HepG2 (cell line): Measurements from ENCODE around the gene CNNM2. TPM values are rescaled to one million over a fixed set of nuclear protein-coding genes. Genes with fewer than 3 reads are reported as not detected.

Source experiments
- ATAC-seq: fragments of 200-7000 bp; cut with Tn5 transposase; 3 replicates; pipeline ENCODE4 v1.9.1; 2020; ENCODE audit warnings: mild to moderate bottlenecking, moderate library complexity
- BruUV-seq: library from RNA; stranded (reverse); fragments of 400-500 nt; replicated peaks from 2 replicates; lab custom pipeline; 2021; lab: Mats Ljungman, UMichigan
- CTCF ChIA-PET: fragments of 300-600 bp; formaldehyde crosslinking; extraction: SDS; loops from one replicate; lab custom pipeline; 2021; ENCODE audit warnings: low total read pairs, inconsistent platforms, low intra/inter-chr PET ratio; lab: Yijun Ruan, JAX
- POLR2A ChIA-PET: fragments of 350-600 bp; sonication (Branson Sonifier 250); formaldehyde crosslinking; loops from one replicate; lab custom pipeline; 2020; ENCODE audit warnings: antibody characterized with exemption, inconsistent platforms; lab: Yijun Ruan, JAX
- DNase-seq: peaks from one replicate; pipeline ENCODE4 v3.0.0-alpha.2; 2015; ENCODE audit warnings: low spot score
- FAIRE-seq: peaks from 3 replicates; lab custom pipeline; 2011; peaks lifted over from hg19 to GRCh38; lab: Jason Lieb, UNC
- H2AFZ ChIP-seq: one replicate; pipeline ENCODE4 v1.6.1; 2011; ENCODE audit warnings: low read length, inconsistent platforms
- H3K27ac ChIP-seq: fragments of 300-600 bp; 3 replicates; pipeline ENCODE4 v1.8.0; 2011; ENCODE audit warnings: mixed run types, mild to moderate bottlenecking, mixed read lengths, low read length, inconsistent platforms; ENCODE audit not compliant: insufficient read depth; ENCODE audit errors: extremely low read length
- H3K27me3 ChIP-seq, 2 experiments: fragments of 200-600 bp in 1 of 2; 2 replicates in 1 of 2; 3 replicates in 1 of 2; pipeline versions ENCODE4 v1.6.0 to v1.8.0; 2011; ENCODE audit warnings: low read length in 2 of 2, mild to moderate bottlenecking in 2 of 2, moderate library complexity in 2 of 2, inconsistent platforms in 1 of 2; ENCODE audit not compliant: insufficient read depth in 2 of 2, control insufficient read depth in 1 of 2
- H3K36me3 ChIP-seq, 2 experiments: fragments of 200-600 bp in 1 of 2; replicated peaks in 1 of 2; 2 replicates in 1 of 2; 3 replicates in 1 of 2; pipeline versions ENCODE4 v1.5.1 to v1.8.0; 2011; ENCODE audit warnings: low read length in 2 of 2, inconsistent platforms in 1 of 2; ENCODE audit not compliant: insufficient read depth in 2 of 2, control insufficient read depth in 1 of 2
- H3K4me1 ChIP-seq: 2 replicates; pipeline ENCODE4 v1.5.1; 2012; ENCODE audit warnings: low read length, inconsistent platforms; ENCODE audit not compliant: insufficient read depth
- H3K4me2 ChIP-seq: 2 replicates; pipeline ENCODE4 v1.6.0; 2011; ENCODE audit warnings: low read depth, low read length, inconsistent platforms
- H3K4me3 ChIP-seq, 3 experiments: fragments of 200-600 bp in 1 of 3; sonication (generic), shearing (Covaris generic) in 1 of 3; replicated peaks in 1 of 3; 2 replicates each; pipeline ENCODE4 v1.5.1; 2011 to 2016; ENCODE audit warnings: low read length in 3 of 3, inconsistent platforms in 2 of 3, low read depth in 2 of 3, mild to moderate bottlenecking in 2 of 3, control low read depth in 1 of 3, mixed read lengths in 1 of 3; ENCODE audit not compliant: insufficient read depth in 1 of 3
- H3K79me2 ChIP-seq: one replicate; pipeline ENCODE4 v1.6.1; 2011; ENCODE audit warnings: low read length, inconsistent platforms; ENCODE audit not compliant: insufficient read depth
- H3K9ac ChIP-seq: 2 replicates; pipeline ENCODE4 v1.6.0; 2011; ENCODE audit warnings: mild to moderate bottlenecking, low read depth, low read length, inconsistent platforms; ENCODE audit not compliant: insufficient read depth
- H3K9me3 ChIP-seq: 2 replicates; pipeline ENCODE4 v1.5.1; 2012; ENCODE audit warnings: mild to moderate bottlenecking, low read length
- H4K20me1 ChIP-seq: 2 replicates; pipeline ENCODE4 v1.6.0; 2011; ENCODE audit warnings: inconsistent platforms, mild to moderate bottlenecking, low read length, moderate library complexity; ENCODE audit not compliant: insufficient read depth
- HCFC1 ChIP-seq: fragments of 150-350 bp; IDR thresholded peaks from 2 replicates; pipeline ENCODE4 v1.6.1; 2014; ENCODE audit warnings: low read depth, low read length
- MBD4 ChIP-seq: IDR thresholded peaks from 2 replicates; pipeline ENCODE4 v1.6.1; 2012; ENCODE audit warnings: low read length, inconsistent platforms, borderline replicate concordance
- MTF2 ChIP-seq: sonication (generic); formaldehyde crosslinking; IDR thresholded peaks from 2 replicates; pipeline ENCODE4 v1.5.0; 2020; ENCODE audit warnings: missing genetic modification reagents, borderline replicate concordance
- NKX3-1 ChIP-seq: sonication (generic); formaldehyde crosslinking; IDR thresholded peaks from 2 replicates; pipeline ENCODE4 v1.5.0; 2020; ENCODE audit warnings: missing genetic modification reagents
- ZFP36L1 ChIP-seq: sonication (generic); formaldehyde crosslinking; IDR thresholded peaks from 2 replicates; pipeline ENCODE4 v1.8.0; 2022; ENCODE audit warnings: mild to moderate bottlenecking, missing genetic modification reagents, moderate library complexity
- ZNF224 ChIP-seq: sonication (generic); formaldehyde crosslinking; IDR thresholded peaks from 2 replicates; pipeline ENCODE4 v1.5.0; 2020; ENCODE audit warnings: mild to moderate bottlenecking, missing genetic modification reagents
- ZNF652 ChIP-seq: IDR thresholded peaks from 2 replicates; pipeline ENCODE4 v1.6.1; 2016; ENCODE audit warnings: low read depth, borderline replicate concordance
- WGBS: methylation state at CpG from one replicate; pipeline ENCODE4 v1.1.6; 2017; ENCODE audit warnings: low lambda C conversion rate; 5-methylcytosine and 5-hydroxymethylcytosine counted together
- in situ Hi-C: cut with HindIII; loops from 2 replicates; pipeline ENCODE4 v1.10.0; 2017; ENCODE audit warnings: low pct_unique_long_range_greater_than_20kb; ENCODE audit not compliant: extremely low pct_ligation_motif_present
- intact Hi-C: fragments of 100-400 bp; cut with micrococcal nuclease; formaldehyde crosslinking; loops from one replicate; pipeline ENCODE4 v1.10.0; 2022; ENCODE audit not compliant: unreplicated experiment
- polyA plus RNA-seq, 8 experiments: library from polyadenylated mRNA; depleted of rRNA in 3 of 8; stranded (reverse) in 7 of 8; unstranded in 1 of 8; fragments of >200 nt; fragmentation: Illumina TruSeq in 4 of 8; extraction: Trizol in 4 of 8; gene quantifications; 2 replicates each; pipeline versions ENCODE4 v1.2.1 to v1.2.3, GENCODE V29; 2011 to 2016; ENCODE audit warnings: low read depth in 4 of 8, missing spikeins in 1 of 8, mixed read lengths in 1 of 8; ENCODE audit not compliant: insufficient read depth in 1 of 8
- total RNA-seq, 5 experiments: library from RNA; depleted of rRNA; stranded (reverse); fragments of >200 nt; fragmentation: Illumina TruSeq; extraction: Trizol; gene quantifications; 2 replicates each; pipeline ENCODE4 v1.2.3, GENCODE V29; 2016; ENCODE audit warnings: low read depth in 1 of 5
- TF ChIP-seq, protein P1 (sequence below): sonication (generic); formaldehyde crosslinking; IDR thresholded peaks from 2 replicates; pipeline ENCODE4 v1.4.0; 2020; ENCODE audit warnings: mild to moderate bottlenecking, missing genetic modification reagents, borderline replicate concordance
- TF ChIP-seq, protein P2 (sequence below): sonication (generic); formaldehyde crosslinking; IDR thresholded peaks from 2 replicates; pipeline ENCODE4 v1.5.1; 2020; ENCODE audit warnings: missing genetic modification reagents, mild to moderate bottlenecking, borderline replicate concordance

Gene CNNM2
- total and polyA plus RNA-seq, 2 of the 13 experiments (the other 11 are each of a cell fraction or from before 2014, with no cell fraction given): 7.1 to 9.0 TPM

DNA sequence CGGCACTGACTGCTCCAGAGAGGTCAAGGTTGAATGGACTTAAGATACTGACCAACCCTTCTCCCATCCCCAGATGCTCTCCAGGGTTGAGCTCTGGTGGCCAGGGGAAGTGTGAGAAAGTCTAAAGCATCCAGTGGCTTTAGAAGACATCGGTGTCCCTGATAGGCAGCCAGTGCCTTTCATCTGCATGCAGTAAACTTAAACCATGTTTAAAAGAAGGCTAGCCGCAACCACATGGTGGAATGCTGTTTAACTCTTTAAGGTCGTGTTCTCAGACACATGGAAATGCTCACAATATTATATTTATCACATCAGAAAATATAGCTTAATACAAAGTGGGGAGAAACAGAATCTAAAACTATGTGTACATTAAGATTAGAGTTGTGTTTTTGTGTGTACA is 137.0 kb downstream of the CNNM2 start:
- Histone ChIP-seq H3K4me3 (no peak overlapping the region), H3K9me3 (no peaks in the 10 kb centered on the region), H3K27ac (no peak overlapping the region), H3K79me2 (no peaks in the 10 kb centered on the region), H3K27me3 (no peaks in the 10 kb centered on the region), H3K4me1 (peaks cover 21% of the 10 kb centered on the region), H3K4me2 (no peak overlapping the region), H2AFZ (no peak overlapping the region), H4K20me1 (no peaks in the 10 kb centered on the region), H3K36me3 (peaks cover 1 to 17% of the 10 kb centered on the region in 2 experiments; a peak in 2 of 5 replicates), H3K9ac (no peak overlapping the region)
- ATAC-seq (no peak), DNase-seq (no peak), FAIRE-seq (no peak)
- WGBS: 91% methylated on average over 4 of the region's 4 CpGs
- ChIA-PET CTCF (interaction anchor here (3.1 kb wide), 1 partner anchor 138 kb away, joined by 18 read pairs; the partner anchor contains the start of gene CNNM2), POLR2A (interaction anchor here (1.9 kb wide), 1 partner anchor 137 kb away, joined by 7 read pairs; the partner anchor contains the start of gene CNNM2)
- TF ChIP-seq MTF2 (no peak), ZNF652 (CRISPR knock-in tag) (peak; percentile 36; the same call in 1 of the 2 replicates)
- BruUV-seq: no TSS peak
- intact Hi-C loops (loop anchor here (10.0 kb wide), 1 partner anchor 340 kb away; the partner anchor contains the start of genes ARL3 and SFXN2), in situ Hi-C loops (loop anchor here (25.0 kb wide), 1 partner anchor 318 kb away; the partner anchor contains the start of gene WBP1L)

DNA sequence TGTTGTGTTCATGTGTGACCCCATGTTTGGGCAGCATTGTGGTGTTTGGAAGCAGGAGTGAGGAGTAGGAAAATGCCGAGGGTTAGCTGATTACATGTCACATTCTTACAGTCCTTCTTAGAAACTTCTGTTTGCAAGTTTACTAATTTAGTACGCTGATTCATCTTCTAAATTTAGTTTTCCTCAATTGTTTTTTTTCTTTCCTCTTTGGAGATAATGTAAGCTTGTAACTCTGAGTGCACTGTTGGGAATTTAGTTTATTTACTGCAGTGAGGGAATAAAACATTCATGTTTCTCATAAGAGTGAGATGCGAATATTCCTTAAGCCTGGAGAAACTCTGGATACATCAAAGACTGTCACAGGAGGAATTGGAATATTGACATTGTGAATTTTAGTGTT is 139.9 kb downstream of the CNNM2 start:
- in situ Hi-C loops: loop anchor here (25.0 kb wide), 1 partner anchor 321 kb away; the partner anchor contains the start of gene WBP1L
- ATAC-seq: no peak
- no TSS peak for BruUV-seq
- no peak for TF ChIP-seq MBD4
- TF ChIP-seq, protein P1, sequence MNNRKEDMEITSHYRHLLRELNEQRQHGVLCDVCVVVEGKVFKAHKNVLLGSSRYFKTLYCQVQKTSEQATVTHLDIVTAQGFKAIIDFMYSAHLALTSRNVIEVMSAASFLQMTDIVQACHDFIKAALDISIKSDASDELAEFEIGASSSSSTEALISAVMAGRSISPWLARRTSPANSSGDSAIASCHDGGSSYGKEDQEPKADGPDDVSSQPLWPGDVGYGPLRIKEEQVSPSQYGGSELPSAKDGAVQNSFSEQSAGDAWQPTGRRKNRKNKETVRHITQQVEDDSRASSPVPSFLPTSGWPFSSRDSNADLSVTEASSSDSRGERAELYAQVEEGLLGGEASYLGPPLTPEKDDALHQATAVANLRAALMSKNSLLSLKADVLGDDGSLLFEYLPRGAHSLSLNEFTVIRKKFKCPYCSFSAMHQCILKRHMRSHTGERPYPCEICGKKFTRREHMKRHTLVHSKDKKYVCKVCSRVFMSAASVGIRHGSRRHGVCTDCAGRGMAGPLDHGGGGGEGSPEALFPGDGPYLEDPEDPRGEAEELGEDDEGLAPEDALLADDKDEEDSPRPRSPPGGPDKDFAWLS (CRISPR knock-in tag): no peak
- TF ChIP-seq HCFC1: no peak
- TF ChIP-seq, protein P2, sequence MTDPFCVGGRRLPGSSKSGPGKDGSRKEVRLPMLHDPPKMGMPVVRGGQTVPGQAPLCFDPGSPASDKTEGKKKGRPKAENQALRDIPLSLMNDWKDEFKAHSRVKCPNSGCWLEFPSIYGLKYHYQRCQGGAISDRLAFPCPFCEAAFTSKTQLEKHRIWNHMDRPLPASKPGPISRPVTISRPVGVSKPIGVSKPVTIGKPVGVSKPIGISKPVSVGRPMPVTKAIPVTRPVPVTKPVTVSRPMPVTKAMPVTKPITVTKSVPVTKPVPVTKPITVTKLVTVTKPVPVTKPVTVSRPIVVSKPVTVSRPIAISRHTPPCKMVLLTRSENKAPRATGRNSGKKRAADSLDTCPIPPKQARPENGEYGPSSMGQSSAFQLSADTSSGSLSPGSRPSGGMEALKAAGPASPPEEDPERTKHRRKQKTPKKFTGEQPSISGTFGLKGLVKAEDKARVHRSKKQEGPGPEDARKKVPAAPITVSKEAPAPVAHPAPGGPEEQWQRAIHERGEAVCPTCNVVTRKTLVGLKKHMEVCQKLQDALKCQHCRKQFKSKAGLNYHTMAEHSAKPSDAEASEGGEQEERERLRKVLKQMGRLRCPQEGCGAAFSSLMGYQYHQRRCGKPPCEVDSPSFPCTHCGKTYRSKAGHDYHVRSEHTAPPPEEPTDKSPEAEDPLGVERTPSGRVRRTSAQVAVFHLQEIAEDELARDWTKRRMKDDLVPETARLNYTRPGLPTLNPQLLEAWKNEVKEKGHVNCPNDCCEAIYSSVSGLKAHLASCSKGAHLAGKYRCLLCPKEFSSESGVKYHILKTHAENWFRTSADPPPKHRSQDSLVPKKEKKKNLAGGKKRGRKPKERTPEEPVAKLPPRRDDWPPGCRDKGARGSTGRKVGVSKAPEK (CRISPR knock-in tag): no peak
- no peak for TF ChIP-seq ZFP36L1 (CRISPR knock-in tag)
- no peak for TF ChIP-seq NKX3-1 (CRISPR knock-in tag)
- no peak for TF ChIP-seq ZNF224 (CRISPR knock-in tag)

More for the DNA sequence above, 139.9 kb downstream of the CNNM2 start:
- Histone ChIP-seq H2AFZ (no peak overlapping the region), H3K9me3 (no peaks in the 10 kb centered on the region), H3K27ac (no peak overlapping the region), H4K20me1 (no peaks in the 10 kb centered on the region), H3K27me3 (no peaks in the 10 kb centered on the region), H3K4me3 (no peak overlapping the region), H3K4me2 (no peak overlapping the region), H3K36me3 (peaks cover 1 to 21% of the 10 kb centered on the region in 2 experiments; a peak in 2 of 5 replicates), H3K4me1 (peaks cover 17% of the 10 kb centered on the region), H3K9ac (no peak overlapping the region), H3K79me2 (no peaks in the 10 kb centered on the region)
- ChIA-PET POLR2A (no interaction called here), CTCF (no interaction called here)
- intact Hi-C loops: loop anchor here (10.0 kb wide), 1 partner anchor 343 kb away; the partner anchor contains the start of genes ARL3 and SFXN2
- WGBS: 97% methylated on average over 3 of the region's 3 CpGs
- no peak for DNase-seq
- FAIRE-seq: no peak
